HepG2 (cell line): Measurements from ENCODE around the gene RBMY1J.

Source experiments
- ARHGAP35 ChIP-seq: sonication (generic); formaldehyde crosslinking; IDR thresholded peaks from 2 replicates; pipeline ENCODE4 v1.9.0; 2022; ENCODE audit warnings: mild to moderate bottlenecking, inconsistent platforms, moderate library complexity, missing genetic modification reagents, borderline replicate concordance
- CBFB ChIP-seq: sonication (generic); formaldehyde crosslinking; IDR thresholded peaks from 2 replicates; pipeline ENCODE4 v1.4.0; 2020; ENCODE audit warnings: missing genetic modification reagents
- CTCF ChIP-seq: sonication (generic); formaldehyde crosslinking; IDR thresholded peaks from 2 replicates; pipeline ENCODE4 v1.5.0; 2020; ENCODE audit warnings: mild to moderate bottlenecking, missing genetic modification reagents, moderate library complexity
- EP300 ChIP-seq, 3 experiments: sonication (generic) in 1 of 3; formaldehyde crosslinking in 1 of 3; IDR thresholded peaks; 2 replicates each; pipeline versions ENCODE4 v1.5.1 to v1.6.1; 2011 to 2020; ENCODE audit warnings: low read depth in 2 of 3, low read length in 2 of 3, borderline replicate concordance in 1 of 3, improper control_type of control experiment in 1 of 3, mild to moderate bottlenecking in 1 of 3, missing genetic modification reagents in 1 of 3, moderate library complexity in 1 of 3
- HOXA9 ChIP-seq: sonication (generic); formaldehyde crosslinking; IDR thresholded peaks from 2 replicates; pipeline ENCODE4 v1.8.1; 2022; ENCODE audit warnings: missing genetic modification reagents, mild to moderate bottlenecking, moderate library complexity, borderline replicate concordance
- IRF2 ChIP-seq: IDR thresholded peaks from 2 replicates; pipeline ENCODE4 v1.6.1; 2018; ENCODE audit warnings: missing genetic modification reagents, missing compliant biosample characterization
- MAX ChIP-seq: IDR thresholded peaks from 2 replicates; pipeline ENCODE4 v1.6.1; 2012; ENCODE audit warnings: inconsistent platforms
- SUZ12 ChIP-seq: fragments of 150-350 bp; IDR thresholded peaks from 2 replicates; pipeline ENCODE4 v1.6.1; 2014; ENCODE audit warnings: low read depth, low read length
- TEAD3 ChIP-seq: optimal IDR thresholded peaks from 2 replicates; pipeline ENCODE3; 2016; ENCODE audit warnings: borderline replicate concordance
- U2AF2 ChIP-seq: fragments of 200-400 bp; formaldehyde crosslinking; IDR thresholded peaks from 2 replicates; pipeline ENCODE4 v1.6.1; 2017; ENCODE audit warnings: low read depth, mild to moderate bottlenecking, low read length
- ZNF280D ChIP-seq: sonication (generic); formaldehyde crosslinking; IDR thresholded peaks from 2 replicates; pipeline ENCODE4 v1.5.1; 2020; ENCODE audit warnings: mild to moderate bottlenecking, missing genetic modification reagents
- ZNF567 ChIP-seq: sonication (generic); formaldehyde crosslinking; IDR thresholded peaks from 2 replicates; pipeline ENCODE4 v1.8.1; 2023; ENCODE audit warnings: mild to moderate bottlenecking, missing genetic modification reagents, borderline replicate concordance
- TF ChIP-seq, protein P1 (sequence below): sonication (generic); formaldehyde crosslinking; IDR thresholded peaks from 2 replicates; pipeline ENCODE4 v1.4.0; 2020; ENCODE audit warnings: missing genetic modification reagents, borderline replicate concordance

GRCh38 chrY:22373494-22373893 lies 29.7 kb upstream of the RBMY1J start:
- no peak for TF ChIP-seq EP300 (IDR thresholded peaks at IDR 0.05; ENCODE audit: low read depth in 2 of 2, low read length in 2 of 2)
- no peak for TF ChIP-seq EP300 (CRISPR knock-in tag; IDR thresholded peaks at IDR 0.05; ENCODE audit: borderline replicate concordance)
- TF ChIP-seq MAX, result no peak
- no peak for TF ChIP-seq ZNF280D
- no peak for TF ChIP-seq ZNF567 (CRISPR knock-in tag)
- no peak for TF ChIP-seq CBFB
- TF ChIP-seq, protein P1, sequence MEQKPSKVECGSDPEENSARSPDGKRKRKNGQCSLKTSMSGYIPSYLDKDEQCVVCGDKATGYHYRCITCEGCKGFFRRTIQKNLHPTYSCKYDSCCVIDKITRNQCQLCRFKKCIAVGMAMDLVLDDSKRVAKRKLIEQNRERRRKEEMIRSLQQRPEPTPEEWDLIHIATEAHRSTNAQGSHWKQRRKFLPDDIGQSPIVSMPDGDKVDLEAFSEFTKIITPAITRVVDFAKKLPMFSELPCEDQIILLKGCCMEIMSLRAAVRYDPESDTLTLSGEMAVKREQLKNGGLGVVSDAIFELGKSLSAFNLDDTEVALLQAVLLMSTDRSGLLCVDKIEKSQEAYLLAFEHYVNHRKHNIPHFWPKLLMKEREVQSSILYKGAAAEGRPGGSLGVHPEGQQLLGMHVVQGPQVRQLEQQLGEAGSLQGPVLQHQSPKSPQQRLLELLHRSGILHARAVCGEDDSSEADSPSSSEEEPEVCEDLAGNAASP (CRISPR knock-in tag), result no peak
- TF ChIP-seq ARHGAP35 (CRISPR knock-in tag), result no peak
- TF ChIP-seq CTCF (CRISPR knock-in tag), result no peak
- no peak for TF ChIP-seq IRF2 (CRISPR knock-in tag)
- no peak for TF ChIP-seq TEAD3
- TF ChIP-seq SUZ12, result no peak
- no peak for TF ChIP-seq HOXA9 (CRISPR knock-in tag)
- no peak for TF ChIP-seq U2AF2
